OCI-LY1 (cell line): ENCODE measurements around the gene FAM107B.
"Not testable (repeated sequence)": the region's sequence is repeated elsewhere in the genome, so short reads cannot be mapped to it uniquely, and the experiment has no call there.

ENCODE experiments used
- H2AFZ ChIP-seq: fragments of 200-600 bp; sonication (generic), shearing (Covaris generic); 2 replicates; pipeline ENCODE4 v1.6.0; 2014; ENCODE audit warnings: antibody characterized with exemption, mild to moderate bottlenecking, low read length
- H3F3A ChIP-seq: fragments of 200-600 bp; sonication (generic), shearing (Covaris generic); 2 replicates; pipeline ENCODE4 v1.6.0; 2014; ENCODE audit warnings: mild to moderate bottlenecking, antibody characterized with exemption, low read length, moderate library complexity; ENCODE audit not compliant: insufficient read depth
- H3K27ac ChIP-seq: fragments of 200-600 bp; sonication (generic); 2 replicates; pipeline ENCODE4 v1.5.1; 2014; ENCODE audit warnings: low read length, mixed run types, mild to moderate bottlenecking, low read depth; ENCODE audit not compliant: poor library complexity, severe bottlenecking
- H3K27me3 ChIP-seq: fragments of 200-600 bp; sonication (generic); 2 replicates; pipeline ENCODE4 v1.6.0; 2014; ENCODE audit warnings: antibody characterized with exemption, mild to moderate bottlenecking, low read length, moderate library complexity; ENCODE audit not compliant: insufficient read depth
- H3K36me3 ChIP-seq: fragments of 200-600 bp; sonication (generic); 2 replicates; pipeline ENCODE4 v1.6.1; 2014; ENCODE audit warnings: mild to moderate bottlenecking, antibody characterized with exemption, low read length, moderate library complexity, mixed read lengths; ENCODE audit not compliant: insufficient read depth
- H3K4me1 ChIP-seq: fragments of 200-600 bp; sonication (generic); 2 replicates; pipeline ENCODE4 v1.5.1; 2014; ENCODE audit warnings: mild to moderate bottlenecking, low read length, moderate library complexity; ENCODE audit not compliant: insufficient read depth, severe bottlenecking
- H3K4me2 ChIP-seq: fragments of 200-600 bp; sonication (generic), shearing (Covaris generic); 2 replicates; pipeline ENCODE4 v1.6.1; 2014; ENCODE audit warnings: low read length
- H3K4me3 ChIP-seq: fragments of 200-600 bp; sonication (generic); 2 replicates; pipeline ENCODE4 v1.5.1; 2014; ENCODE audit warnings: low read length, low read depth, mild to moderate bottlenecking, mixed read lengths; ENCODE audit not compliant: poor library complexity, severe bottlenecking
- H3K79me2 ChIP-seq: fragments of 200-600 bp; shearing (Covaris generic); 2 replicates; pipeline ENCODE4 v1.6.1; 2016; ENCODE audit warnings: mixed run types, low read length, mixed read lengths; ENCODE audit not compliant: insufficient read depth
- H3K9ac ChIP-seq: fragments of 200-600 bp; sonication (generic), shearing (Covaris generic); 2 replicates; pipeline ENCODE4 v1.6.1; 2014; ENCODE audit warnings: mild to moderate bottlenecking, low read length, mixed read lengths
- H3K9me2 ChIP-seq: fragments of 200-600 bp; sonication (generic), shearing (Covaris generic); 2 replicates; pipeline ENCODE4 v1.6.1; 2014; ENCODE audit warnings: low read depth, mild to moderate bottlenecking, low read length, mixed read lengths
- H3K9me3 ChIP-seq: fragments of 200-600 bp; shearing (Covaris generic); 2 replicates; pipeline ENCODE4 v1.6.1; 2014; ENCODE audit warnings: low read length, mixed read lengths
- H4K20me1 ChIP-seq: fragments of 200-600 bp; sonication (generic), shearing (Covaris generic); 2 replicates; pipeline ENCODE4 v1.6.0; 2016; ENCODE audit warnings: mild to moderate bottlenecking, low read length; ENCODE audit not compliant: insufficient read depth
- CTCF ChIP-seq: fragments of 200-600 bp; sonication (generic), shearing (Covaris generic); IDR thresholded peaks from 2 replicates; pipeline ENCODE4 v1.5.1; 2017; ENCODE audit warnings: mild to moderate bottlenecking, antibody characterized with exemption, low read length, moderate library complexity, mixed read lengths
- EZH2 ChIP-seq: fragments of 200-600 bp; sonication (generic), shearing (Covaris generic); IDR thresholded peaks from 2 replicates; pipeline ENCODE4 v1.8.0; 2017; ENCODE audit warnings: borderline replicate concordance, mixed run types, mild to moderate bottlenecking, antibody characterized with exemption, low read length, moderate library complexity, mixed read lengths

Gene FAM107B

GRCh38 chr10:14821635-14822375, 47.1 kb upstream of the FAM107B start:
- Histone ChIP-seq H3K9me3 (no peaks in the 10 kb centered on the region), H3K4me3 (no peak overlapping the region), H3K36me3 (no peaks in the 10 kb centered on the region), H4K20me1 (no peaks in the 10 kb centered on the region), H3K4me1 (peaks cover 16% of the 10 kb centered on the region), H3K4me2 (no peak overlapping the region), H3K27me3 (no peaks in the 10 kb centered on the region), H3K9ac (no peak overlapping the region), H2AFZ (no peak overlapping the region), H3K27ac (no peak overlapping the region), H3F3A (no peaks in the 10 kb centered on the region), H3K79me2 (no peaks in the 10 kb centered on the region), H3K9me2 (no peaks in the 10 kb centered on the region)
- TF ChIP-seq CTCF (no peak), EZH2 (no peak)

GRCh38 chr10:14820775-14821154, 46.1 kb upstream of the FAM107B start:
- H3K27me3 ChIP-seq, result no peaks in the 10 kb centered on the region
- no peak overlapping the region for H2AFZ ChIP-seq
- no peak overlapping the region for H3K4me2 ChIP-seq
- no peaks in the 10 kb centered on the region for H3K9me3 ChIP-seq
- H3K79me2 ChIP-seq, result no peaks in the 10 kb centered on the region
- peaks cover 16% of the 10 kb centered on the region for H3K4me1 ChIP-seq
- H4K20me1 ChIP-seq, result no peaks in the 10 kb centered on the region
- no peak for TF ChIP-seq EZH2
- H3K27ac ChIP-seq, result no peak overlapping the region
- no peaks in the 10 kb centered on the region for H3K36me3 ChIP-seq
- H3F3A ChIP-seq, result no peaks in the 10 kb centered on the region
- no peaks in the 10 kb centered on the region for H3K9me2 ChIP-seq
- no peak overlapping the region for H3K4me3 ChIP-seq
- H3K9ac ChIP-seq, result no peak overlapping the region

GRCh38 chr10:14820010-14820774, 45.5 kb upstream of the FAM107B start:
- Histone ChIP-seq H2AFZ (no peak overlapping the region), H3K4me1 (peaks cover 16% of the 10 kb centered on the region), H4K20me1 (no peaks in the 10 kb centered on the region), H3K27me3 (no peaks in the 10 kb centered on the region), H3K36me3 (no peaks in the 10 kb centered on the region), H3K79me2 (no peaks in the 10 kb centered on the region), H3K9ac (no peak overlapping the region), H3K4me2 (no peak overlapping the region), H3K4me3 (no peak overlapping the region), H3K9me3 (no peaks in the 10 kb centered on the region), H3F3A (no peaks in the 10 kb centered on the region), H3K9me2 (no peaks in the 10 kb centered on the region), H3K27ac (no peak overlapping the region)
- TF ChIP-seq EZH2 (no peak), CTCF (no peak)

- H3K36me3 ChIP-seq, H4K20me1 ChIP-seq, H3F3A ChIP-seq, H3K4me2 ChIP-seq, H3K9ac ChIP-seq, H3K27me3 ChIP-seq, H3K9me2 ChIP-seq, H3K79me2 ChIP-seq, H3K4me3 ChIP-seq, H2AFZ ChIP-seq, H3K9me3 ChIP-seq, H3K27ac ChIP-seq: not testable (repeated sequence)
- H3K4me1 ChIP-seq, result peaks cover 11% of the 10 kb centered on the region
Measured at GRCh38 chr10:14816717-14817116, 42.0 kb upstream of the FAM107B start.
